Measurements from ENCODE around the gene PRR30. TPM values are rescaled to one million over a fixed set of nuclear protein-coding genes. Genes with fewer than 3 reads are reported as not detected.
"Not testable (repeated sequence)": the region's sequence is repeated elsewhere in the genome, so short reads cannot be mapped to it uniquely, and the experiment has no call there.

Gene PRR30
- total RNA-seq, 1 experiment from 2014 or later: not detected

GRCh38 chr2:27123302-27124150, 15.7 kb downstream of the PRR30 start, which contains the start of gene ABHD1:
TSS of gene ABHD1 (plus strand) at chr2:27123815. CDS start at chr2:27123949, 134 bp downstream.
- Mint-ChIP-seq H3K27ac (ENCODE audit: unreplicated experiment) (no peak within 1 kb of the TSS), H3K4me1 (ENCODE audit: low read depth, unreplicated experiment) (peaks cover 8% of the 10 kb centered on the region), H3K9me3 (ENCODE audit: low read depth, unreplicated experiment) (no peaks in the 10 kb centered on the region), H3K27me3 (ENCODE audit: unreplicated experiment) (peaks cover 50% of the 10 kb centered on the region), H3K36me3 (ENCODE audit: insufficient read depth, unreplicated experiment) (peaks cover 27% of the 10 kb centered on the region), H3K4me3 (ENCODE audit: low read depth, unreplicated experiment) (peak within 1 kb of the TSS; percentile 77)
- intact Hi-C loops (cut with micrococcal nuclease; ENCODE audit: unreplicated experiment): no loop called here
- DNase-seq: peak; percentile 57
- CTCF ChIA-PET: interaction anchor here (0.5 to 1.2 kb wide), 3 partner anchors 57 to 71 kb away, joined by 3 to 4 read pairs (median 3); no protein-coding TSS in a partner anchor
- BruUV-seq (replicated peaks): no TSS peak
- TF ChIP-seq, protein P1, sequence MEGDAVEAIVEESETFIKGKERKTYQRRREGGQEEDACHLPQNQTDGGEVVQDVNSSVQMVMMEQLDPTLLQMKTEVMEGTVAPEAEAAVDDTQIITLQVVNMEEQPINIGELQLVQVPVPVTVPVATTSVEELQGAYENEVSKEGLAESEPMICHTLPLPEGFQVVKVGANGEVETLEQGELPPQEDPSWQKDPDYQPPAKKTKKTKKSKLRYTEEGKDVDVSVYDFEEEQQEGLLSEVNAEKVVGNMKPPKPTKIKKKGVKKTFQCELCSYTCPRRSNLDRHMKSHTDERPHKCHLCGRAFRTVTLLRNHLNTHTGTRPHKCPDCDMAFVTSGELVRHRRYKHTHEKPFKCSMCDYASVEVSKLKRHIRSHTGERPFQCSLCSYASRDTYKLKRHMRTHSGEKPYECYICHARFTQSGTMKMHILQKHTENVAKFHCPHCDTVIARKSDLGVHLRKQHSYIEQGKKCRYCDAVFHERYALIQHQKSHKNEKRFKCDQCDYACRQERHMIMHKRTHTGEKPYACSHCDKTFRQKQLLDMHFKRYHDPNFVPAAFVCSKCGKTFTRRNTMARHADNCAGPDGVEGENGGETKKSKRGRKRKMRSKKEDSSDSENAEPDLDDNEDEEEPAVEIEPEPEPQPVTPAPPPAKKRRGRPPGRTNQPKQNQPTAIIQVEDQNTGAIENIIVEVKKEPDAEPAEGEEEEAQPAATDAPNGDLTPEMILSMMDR (IDR thresholded peaks at IDR 0.05; ENCODE audit: unreplicated experiment): no peak

GRCh38 chr2:27122791-27123190, 16.4 kb downstream of the PRR30 start:
- BruUV-seq (replicated peaks): no TSS peak
- peaks cover 8% of the 10 kb centered on the region for H3K4me1 Mint-ChIP-seq (ENCODE audit: low read depth, unreplicated experiment)
- H3K27ac Mint-ChIP-seq (ENCODE audit: unreplicated experiment): no peak overlapping the region
- peak overlapping the region; percentile 77 for H3K4me3 Mint-ChIP-seq (ENCODE audit: low read depth, unreplicated experiment)
- DNase-seq: no peak
- CTCF ChIA-PET: interaction anchor here (1.2 kb wide), 1 partner anchor 69 kb away, joined by 3 read pairs; no protein-coding TSS in a partner anchor
- H3K27me3 Mint-ChIP-seq (ENCODE audit: unreplicated experiment): peaks cover 50% of the 10 kb centered on the region
- H3K36me3 Mint-ChIP-seq (ENCODE audit: insufficient read depth, unreplicated experiment): peaks cover 20% of the 10 kb centered on the region
- intact Hi-C loops (cut with micrococcal nuclease; ENCODE audit: unreplicated experiment): no loop called here
- no peaks in the 10 kb centered on the region for H3K9me3 Mint-ChIP-seq (ENCODE audit: low read depth, unreplicated experiment)
- TF ChIP-seq, protein P1 (IDR thresholded peaks at IDR 0.05; ENCODE audit: unreplicated experiment): no peak

- DNase-seq: no peak
- no TSS peak for BruUV-seq (replicated peaks)
- TF ChIP-seq, protein P1 (IDR thresholded peaks at IDR 0.05; ENCODE audit: unreplicated experiment): no peak
- intact Hi-C loops (cut with micrococcal nuclease; ENCODE audit: unreplicated experiment): no loop called here
- Mint-ChIP-seq H3K4me3 (ENCODE audit: low read depth, unreplicated experiment) (no peak overlapping the region), H3K4me1 (ENCODE audit: low read depth, unreplicated experiment) (peaks cover 8% of the 10 kb centered on the region), H3K36me3 (ENCODE audit: insufficient read depth, unreplicated experiment) (peaks cover 22% of the 10 kb centered on the region), H3K27me3 (ENCODE audit: unreplicated experiment) (peaks cover 50% of the 10 kb centered on the region), H3K27ac (ENCODE audit: unreplicated experiment) (no peak overlapping the region), H3K9me3 (ENCODE audit: low read depth, unreplicated experiment) (no peaks in the 10 kb centered on the region)
- CTCF ChIA-PET: no interaction called here
These were observed 17.3 kb downstream of the PRR30 start for GRCh38 chr2:27121906-27122305.

GRCh38 chr2:27119330-27119670, 19.9 kb downstream of the PRR30 start:
- H3K4me1 Mint-ChIP-seq (ENCODE audit: low read depth, unreplicated experiment); CTCF ChIA-PET; BruUV-seq (replicated peaks); DNase-seq; H3K27ac Mint-ChIP-seq (ENCODE audit: unreplicated experiment); intact Hi-C loops (cut with micrococcal nuclease; ENCODE audit: unreplicated experiment); H3K9me3 Mint-ChIP-seq (ENCODE audit: low read depth, unreplicated experiment): not testable (repeated sequence)
- peaks cover 24% of the 10 kb centered on the region for H3K36me3 Mint-ChIP-seq (ENCODE audit: insufficient read depth, unreplicated experiment)
- peak overlapping the region; percentile 73 for H3K4me3 Mint-ChIP-seq (ENCODE audit: low read depth, unreplicated experiment)
- peaks cover 50% of the 10 kb centered on the region for H3K27me3 Mint-ChIP-seq (ENCODE audit: unreplicated experiment)

Measured in Calu3 (cell line).